HEK293T (cell line): ENCODE results near the gene IGF1R.
A peak's percentile ranks its signal among the peaks of the same experiment; 100 is the strongest.

ENCODE experiments used
- CTCF ChIA-PET: fragments of 350-600 bp; formaldehyde crosslinking; extraction: SDS; loops from one replicate; lab custom pipeline; 2021; ENCODE audit warnings: antibody characterized with exemption, inconsistent platforms; lab: Yijun Ruan, JAX
- POLR2A ChIA-PET: fragments of 350-600 bp; formaldehyde crosslinking; extraction: SDS; loops from one replicate; lab custom pipeline; 2020; ENCODE audit warnings: antibody characterized with exemption, inconsistent platforms; lab: Yijun Ruan, JAX
- DNase-seq: peaks from one replicate; pipeline ENCODE4 v3.0.0; 2012; ENCODE audit warnings: mixed read lengths; ENCODE audit errors: extremely low spot score
- ARNT ChIP-seq: fragments of 450-650 bp; IDR thresholded peaks from 2 replicates; pipeline ENCODE4 v1.6.1; 2017; ENCODE audit warnings: mild to moderate bottlenecking
- BHLHE40 ChIP-seq: fragments of 450-650 bp; IDR thresholded peaks from 2 replicates; pipeline ENCODE4 v1.6.1; 2016; ENCODE audit warnings: mild to moderate bottlenecking, moderate library complexity, borderline replicate concordance
- CTBP1 ChIP-seq: fragments of 450-650 bp; IDR thresholded peaks from 2 replicates; pipeline ENCODE4 v1.6.1; 2016; ENCODE audit warnings: borderline replicate concordance
- ELF4 ChIP-seq: fragments of 450-650 bp; IDR thresholded peaks from 2 replicates; pipeline ENCODE4 v1.6.1; 2017; ENCODE audit warnings: antibody characterized with exemption
- FOXA1 ChIP-seq: fragments of 450-650 bp; IDR thresholded peaks from 2 replicates; pipeline ENCODE4 v1.6.1; 2016; ENCODE audit warnings: mild to moderate bottlenecking
- FOXK2 ChIP-seq: fragments of 450-650 bp; IDR thresholded peaks from 2 replicates; pipeline ENCODE4 v1.6.1; 2016; ENCODE audit warnings: mild to moderate bottlenecking
- FOXM1 ChIP-seq: fragments of 450-650 bp; IDR thresholded peaks from 2 replicates; pipeline ENCODE4 v1.6.1; 2017; ENCODE audit warnings: mild to moderate bottlenecking, borderline replicate concordance
- HDGF ChIP-seq: fragments of 450-650 bp; IDR thresholded peaks from 2 replicates; pipeline ENCODE4 v1.6.1; 2017; ENCODE audit warnings: antibody characterized with exemption, borderline replicate concordance
- L3MBTL2 ChIP-seq: fragments of 450-650 bp; conservative IDR thresholded peaks from 2 replicates; pipeline ENCODE4 v1.6.1; 2016; ENCODE audit warnings: mild to moderate bottlenecking
- LEF1 ChIP-seq: fragments of 450-650 bp; IDR thresholded peaks from 2 replicates; pipeline ENCODE4 v1.6.1; 2017; ENCODE audit warnings: mild to moderate bottlenecking, borderline replicate concordance
- NFRKB ChIP-seq: fragments of 450-650 bp; IDR thresholded peaks from 2 replicates; pipeline ENCODE4 v1.6.1; 2016; ENCODE audit warnings: mild to moderate bottlenecking, moderate library complexity
- SP1 ChIP-seq: fragments of 450-650 bp; IDR thresholded peaks from 2 replicates; pipeline ENCODE4 v1.6.1; 2017
- SUZ12 ChIP-seq: fragments of 450-650 bp; IDR thresholded peaks from 2 replicates; pipeline ENCODE4 v1.6.1; 2016; ENCODE audit warnings: mild to moderate bottlenecking
- TARDBP ChIP-seq: fragments of 450-650 bp; IDR thresholded peaks from 2 replicates; pipeline ENCODE4 v1.6.1; 2016
- ZNF384 ChIP-seq: fragments of 450-650 bp; IDR thresholded peaks from 2 replicates; pipeline ENCODE4 v1.6.1; 2016
- TF ChIP-seq, protein P1 (sequence below): fragments of 450-650 bp; IDR thresholded peaks from 2 replicates; pipeline ENCODE4 v1.6.1; 2016

Gene IGF1R

DNA sequence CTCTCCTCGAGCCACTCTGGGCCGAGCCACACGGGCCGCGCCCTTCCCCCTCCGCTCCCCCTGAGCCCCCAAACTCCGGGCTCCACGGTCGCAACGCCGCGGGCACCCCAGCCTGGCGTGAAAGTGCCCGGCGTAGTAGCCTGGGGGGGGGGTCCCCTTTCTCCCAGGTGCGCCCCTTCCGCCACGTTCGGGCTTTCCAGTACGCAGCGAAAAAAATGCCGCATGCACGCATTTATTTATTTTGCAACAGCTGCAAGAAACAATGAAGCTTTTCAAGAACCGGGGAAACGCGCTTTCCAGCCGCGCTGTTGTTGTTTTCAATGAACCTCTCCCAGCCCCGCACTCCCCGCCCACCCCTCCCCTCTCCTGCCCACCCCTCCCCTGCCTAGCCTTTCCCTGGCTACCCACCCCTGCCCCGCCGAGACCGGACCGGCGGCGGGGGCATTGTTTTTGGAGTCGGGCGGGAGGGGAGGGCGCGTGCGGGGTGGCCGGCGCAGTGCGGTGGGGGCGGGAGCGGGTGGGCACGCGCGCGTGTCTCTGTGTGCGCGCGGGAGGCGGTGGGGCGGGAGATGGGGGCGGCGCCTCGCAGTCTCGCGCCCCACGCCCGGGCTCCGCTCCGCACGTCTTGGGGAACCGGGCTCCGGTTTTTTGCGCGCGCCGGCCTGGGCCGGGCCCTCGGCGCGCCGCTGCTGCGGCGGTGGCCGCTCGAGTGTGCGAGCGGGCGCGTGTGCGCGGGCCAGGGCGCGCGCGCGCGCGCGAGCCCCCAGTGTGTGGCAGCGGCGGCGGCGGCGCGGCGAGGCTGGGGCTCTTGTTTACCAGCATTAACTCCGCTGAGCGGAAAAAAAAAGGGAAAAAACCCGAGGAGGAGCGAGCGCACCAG is at the start of gene IGF1R:
IGF1R (plus strand) TSS at position 766 of the 880 bp plus-strand sequence. CDS start 1,043 bp downstream, outside the sequence.
- DNase-seq = peak; percentile 87
- TF ChIP-seq HDGF (no peak), FOXM1 (peak; percentile 76; the same call in 1 of the 2 replicates), ARNT (0 out of 2 replicates have a peak, but pooled peaks have one; percentile 41)
- POLR2A ChIA-PET = interaction anchor here (1.0 to 2.5 kb wide), 8 partner anchors 12 to 206 kb away, joined by 3 to 12 read pairs (median 4); no protein-coding TSS in a partner anchor
- CTCF ChIA-PET = interaction anchor here (0.7 to 1.0 kb wide), 5 partner anchors 38 to 217 kb away, joined by 3 to 5 read pairs (median 3); no protein-coding TSS in a partner anchor

DNA sequence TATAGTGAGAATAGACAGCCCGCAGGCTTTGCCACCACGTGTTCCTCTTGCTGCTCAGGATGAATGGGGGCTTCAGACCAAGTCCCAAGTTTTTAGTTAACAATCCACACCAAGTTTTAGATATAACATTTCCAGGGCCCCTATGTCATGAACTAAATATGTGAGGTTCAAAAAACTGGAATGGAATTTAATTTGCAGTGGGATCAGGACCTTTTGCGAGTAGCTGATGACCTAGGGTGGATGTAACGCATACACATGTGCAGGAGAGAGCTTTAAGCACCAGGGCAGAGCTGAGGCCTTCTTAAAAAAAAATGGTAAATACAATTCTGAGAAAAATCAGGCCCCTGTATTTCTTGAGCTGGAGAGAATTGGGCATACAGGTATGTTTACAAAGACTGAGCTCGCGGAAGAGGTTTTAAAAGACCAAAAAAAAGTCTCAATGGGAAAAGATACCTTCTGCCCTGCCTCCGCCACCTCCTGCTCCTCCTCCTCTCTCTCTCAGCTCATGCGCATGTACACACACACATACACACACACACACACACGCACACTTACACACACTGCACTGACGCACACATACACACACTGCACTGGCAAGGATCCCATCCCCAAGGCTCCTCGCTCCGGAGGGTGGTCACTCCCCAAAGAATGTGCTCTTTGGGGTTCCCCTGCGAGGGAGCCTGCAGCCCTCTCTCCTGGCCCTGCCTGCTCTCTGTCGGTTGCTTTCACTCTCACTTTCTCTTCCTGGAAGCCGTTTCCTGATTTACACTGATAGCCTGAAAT is 48.2 kb upstream of the IGF1R start:
- TF ChIP-seq L3MBTL2 = no peak
- DNase-seq = no peak
- ChIA-PET CTCF (interaction anchor here (0.7 kb wide), 2 partner anchors 20 to 81 kb away, joined by 3 to 4 read pairs; no protein-coding TSS in a partner anchor), POLR2A (interaction anchor here (0.6 to 1.2 kb wide), 2 partner anchors 42 to 251 kb away, joined by 3 read pairs; no protein-coding TSS in a partner anchor)

DNA sequence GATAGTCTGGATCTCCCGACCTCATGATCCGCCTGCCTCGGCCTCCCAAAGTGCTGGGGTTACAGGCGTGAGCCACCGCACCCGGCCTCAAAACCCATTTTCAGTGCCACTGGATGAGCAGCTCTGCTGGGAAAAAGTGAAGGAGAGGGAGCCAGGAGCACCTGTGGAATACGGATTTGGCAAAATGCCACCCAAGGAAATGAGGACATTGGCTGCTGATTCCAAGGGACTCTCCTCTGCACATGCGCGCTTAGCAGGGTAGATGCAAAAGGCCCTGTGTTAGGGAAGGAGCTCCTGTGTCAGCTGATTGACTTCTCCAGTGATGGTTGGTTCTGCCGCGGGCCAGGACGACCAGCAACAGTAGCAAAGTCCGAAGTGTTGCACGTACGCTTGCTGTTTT is 43.4 kb upstream of the IGF1R start:
- ChIA-PET CTCF (no interaction called here), POLR2A (no interaction called here)
- TF ChIP-seq ELF4 (no peak), LEF1 (no peak), L3MBTL2 (no peak), SUZ12 (no peak), FOXK2 (no peak), SP1 (no peak), TARDBP (no peak), FOXM1 (no peak), HDGF (no peak), BHLHE40 (no peak), ARNT (no peak)
- TF ChIP-seq, protein P1, sequence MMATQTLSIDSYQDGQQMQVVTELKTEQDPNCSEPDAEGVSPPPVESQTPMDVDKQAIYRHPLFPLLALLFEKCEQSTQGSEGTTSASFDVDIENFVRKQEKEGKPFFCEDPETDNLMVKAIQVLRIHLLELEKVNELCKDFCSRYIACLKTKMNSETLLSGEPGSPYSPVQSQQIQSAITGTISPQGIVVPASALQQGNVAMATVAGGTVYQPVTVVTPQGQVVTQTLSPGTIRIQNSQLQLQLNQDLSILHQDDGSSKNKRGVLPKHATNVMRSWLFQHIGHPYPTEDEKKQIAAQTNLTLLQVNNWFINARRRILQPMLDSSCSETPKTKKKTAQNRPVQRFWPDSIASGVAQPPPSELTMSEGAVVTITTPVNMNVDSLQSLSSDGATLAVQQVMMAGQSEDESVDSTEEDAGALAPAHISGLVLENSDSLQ = no peak
- DNase-seq = no peak

DNA sequence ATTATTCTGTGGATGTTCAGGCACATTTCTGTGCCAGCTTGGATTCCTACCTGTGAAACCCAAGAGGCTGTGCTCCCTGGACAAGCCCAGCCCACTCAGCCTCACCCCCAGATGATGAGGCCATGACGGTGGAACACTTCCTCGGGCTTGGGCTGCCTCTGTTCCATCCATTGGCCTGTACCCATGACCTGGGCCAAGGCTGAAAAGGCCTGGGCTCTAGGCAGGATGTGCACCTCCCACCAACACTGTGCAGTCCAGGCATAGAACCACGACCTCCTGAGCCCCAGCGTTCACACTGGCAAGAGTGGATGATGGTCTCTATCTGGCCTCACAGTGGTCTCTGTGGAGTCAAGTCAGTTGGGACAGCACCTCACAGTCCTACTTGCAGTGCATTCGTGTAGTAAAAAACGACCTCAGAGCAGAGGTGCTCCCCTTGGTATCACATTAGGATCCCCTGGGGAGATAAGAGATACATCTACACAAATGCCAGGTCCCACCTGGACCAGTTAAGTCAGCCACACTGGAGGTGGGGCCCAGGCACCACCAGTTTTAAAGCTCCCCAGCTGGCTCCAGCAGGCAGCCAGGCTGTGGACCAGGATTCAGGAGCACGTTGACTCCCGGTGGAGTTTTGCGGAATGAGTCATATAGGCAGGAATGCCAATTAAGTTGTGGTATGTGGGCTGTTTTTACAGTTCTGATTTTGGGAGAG is 39.0 kb upstream of the IGF1R start:
- no peak for DNase-seq
- ChIA-PET POLR2A (no interaction called here), CTCF (interaction anchor here (1.1 kb wide), 1 partner anchor 39 kb away, joined by 3 read pairs; the partner anchor contains the start of gene IGF1R)
- TF ChIP-seq FOXK2 (no peak), CTBP1 (peak; percentile 19; the same call in 1 of the 2 replicates)

DNA sequence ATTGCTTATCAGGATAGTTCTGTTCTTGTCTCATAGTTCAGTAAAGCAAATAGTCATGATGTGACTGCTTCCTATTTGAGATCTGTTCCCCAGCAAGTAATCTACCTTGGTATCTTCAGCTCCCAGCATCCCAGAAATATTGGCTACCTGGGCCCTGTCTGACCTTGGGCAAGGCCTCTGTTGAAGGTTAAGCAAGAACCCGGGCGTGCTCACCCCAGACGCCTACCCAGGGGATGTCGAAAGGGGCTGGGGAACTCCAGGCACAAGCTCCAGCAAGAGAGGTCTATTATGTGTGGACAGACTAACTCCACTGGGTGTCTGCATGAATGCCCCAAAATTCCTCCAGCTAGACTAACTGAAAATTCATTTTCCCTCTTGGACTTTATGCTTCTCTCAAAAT is 37.3 kb upstream of the IGF1R start:
- TF ChIP-seq HDGF (no peak), NFRKB (no peak), FOXA1 (no peak), LEF1 (no peak), SP1 (no peak), L3MBTL2 (no peak), ELF4 (no peak), FOXM1 (no peak), CTBP1 (no peak), ARNT (no peak), BHLHE40 (no peak), TARDBP (no peak), SUZ12 (no peak), ZNF384 (no peak), FOXK2 (no peak)
- TF ChIP-seq, protein P1 = no peak
- ChIA-PET POLR2A (no interaction called here), CTCF (interaction anchor here (0.9 kb wide), 1 partner anchor 63 kb away, joined by 3 read pairs; no protein-coding TSS in a partner anchor)
- DNase-seq = no peak

DNA sequence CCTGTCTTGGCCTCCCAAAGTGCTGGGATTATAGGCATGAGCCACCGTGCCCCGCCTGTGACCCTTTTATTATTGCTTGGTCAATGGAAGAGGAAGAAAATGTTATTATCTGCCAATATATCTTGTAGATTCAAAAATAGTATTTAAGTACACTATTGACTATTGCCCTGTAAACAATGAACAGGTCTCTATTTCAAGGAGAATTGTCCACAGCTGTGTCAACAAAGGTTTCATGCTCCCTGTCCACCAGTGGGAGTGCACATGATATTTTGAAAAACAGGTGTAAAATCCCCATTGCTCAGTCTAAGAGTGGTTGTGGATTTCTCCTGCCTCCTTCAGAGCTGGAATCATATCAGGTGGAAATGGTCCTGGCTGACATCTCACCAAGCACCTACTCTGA is 36.5 kb upstream of the IGF1R start:
- no peak for DNase-seq
- POLR2A ChIA-PET = interaction anchor here (1.1 kb wide), 1 partner anchor 13 kb away, joined by 3 read pairs; no protein-coding TSS in a partner anchor
- CTCF ChIA-PET = interaction anchor here (0.9 kb wide), 1 partner anchor 64 kb away, joined by 3 read pairs; no protein-coding TSS in a partner anchor
- TF ChIP-seq BHLHE40 (no peak), CTBP1 (no peak), FOXA1 (no peak), TARDBP (no peak), FOXK2 (no peak), L3MBTL2 (no peak), ELF4 (no peak), ARNT (no peak), NFRKB (no peak), FOXM1 (no peak), ZNF384 (no peak), SP1 (no peak), HDGF (no peak), LEF1 (no peak), SUZ12 (no peak)
- TF ChIP-seq, protein P1 = no peak
